ENCODE data around the gene POSTN. TPM values are rescaled to one million over a fixed set of nuclear protein-coding genes. Genes with fewer than 3 reads are reported as not detected.

Gene POSTN
- total and polyA plus RNA-seq, 9 donors: 0.48 to 120 (median 6.1) TPM

- Histone ChIP-seq H3K4me3 (no peak overlapping the region), H3K4me1 (ENCODE audit: insufficient read depth) (peaks cover 1% of the 10 kb centered on the region), H3K36me3 (no peaks in the 10 kb centered on the region), H3K27me3 (no peaks in the 10 kb centered on the region), H3K27ac (no peak overlapping the region), H3K9me3 (no peaks in the 10 kb centered on the region)
- no peak for DNase-seq
- TF ChIP-seq CTCF (IDR thresholded peaks at IDR 0.05) (no peak), EP300 (IDR thresholded peaks at IDR 0.05) (no peak), POLR2A (IDR thresholded peaks at IDR 0.05) (no peak)
- 79 to 84% (median 82%) methylated on average over 3 of the region's 3 CpGs for WGBS, 3 donors
- intact Hi-C loops (cut with DNase I): loop anchor here in 1 of 4 donors (10.0 kb wide), 1 partner anchor 497 kb away; the partner anchor contains the start of gene CSNK1A1L
Measured at GRCh38 chr13:37601648-37602440, 3.3 kb upstream of the POSTN start.

GRCh38 chr13:37599519-37599918 lies 951 bp upstream of the POSTN start:
- Histone ChIP-seq H3K4me3 (no peak overlapping the region), H3K27ac (no peak overlapping the region), H3K4me1 (ENCODE audit: insufficient read depth) (peaks cover 1% of the 10 kb centered on the region), H3K9me3 (no peaks in the 10 kb centered on the region), H3K36me3 (no peaks in the 10 kb centered on the region), H3K27me3 (no peaks in the 10 kb centered on the region)
- DNase-seq: no peak
- intact Hi-C loops (cut with DNase I): no loop called here
- 54 to 67% (median 61%) methylated on average over 2 of the region's 2 CpGs for WGBS, 3 donors
- TF ChIP-seq POLR2A (IDR thresholded peaks at IDR 0.05): no peak
- no peak for TF ChIP-seq EP300 (IDR thresholded peaks at IDR 0.05)
- no peak for TF ChIP-seq CTCF (IDR thresholded peaks at IDR 0.05)

- Histone ChIP-seq H3K27me3 (no peaks in the 10 kb centered on the region), H3K36me3 (no peaks in the 10 kb centered on the region), H3K27ac (no peak overlapping the region), H3K4me1 (ENCODE audit: insufficient read depth) (peaks cover 1% of the 10 kb centered on the region), H3K9me3 (no peaks in the 10 kb centered on the region), H3K4me3 (peak overlapping the region; percentile 22)
- WGBS, 3 donors: 43 to 55% (median 52%) methylated on average over 2 of the region's 2 CpGs
- intact Hi-C loops (cut with DNase I): no loop called here
- TF ChIP-seq POLR2A (IDR thresholded peaks at IDR 0.05): no peak
- TF ChIP-seq EP300 (IDR thresholded peaks at IDR 0.05): no peak
- TF ChIP-seq CTCF (IDR thresholded peaks at IDR 0.05): no peak
- DNase-seq: no peak
Measured at GRCh38 chr13:37597477-37598025, 1.0 kb downstream of the POSTN start.

GRCh38 chr13:37596805-37597204 lies 1.8 kb downstream of the POSTN start:
- Histone ChIP-seq H3K36me3 (no peaks in the 10 kb centered on the region), H3K4me3 (no peak overlapping the region), H3K27ac (no peak overlapping the region), H3K27me3 (no peaks in the 10 kb centered on the region), H3K4me1 (ENCODE audit: insufficient read depth) (peaks cover 1% of the 10 kb centered on the region), H3K9me3 (no peaks in the 10 kb centered on the region)
- no peak for DNase-seq
- no peak for TF ChIP-seq CTCF (IDR thresholded peaks at IDR 0.05)
- TF ChIP-seq EP300 (IDR thresholded peaks at IDR 0.05): no peak
- TF ChIP-seq POLR2A (IDR thresholded peaks at IDR 0.05): no peak
- 57 to 74% (median 72%) methylated on average over 3 of the region's 3 CpGs for whole genome bisulfite sequencing, 3 donors
- intact Hi-C loops (cut with DNase I): no loop called here

Data from ovary (tissue), 9 donors.